ENCODE results near the gene SRPX. TPM values are rescaled to one million over a fixed set of nuclear protein-coding genes. Genes with fewer than 3 reads are reported as not detected.

SRPX gene
- total RNA-seq, 1 donor from 2014 or later = not detected

DNA sequence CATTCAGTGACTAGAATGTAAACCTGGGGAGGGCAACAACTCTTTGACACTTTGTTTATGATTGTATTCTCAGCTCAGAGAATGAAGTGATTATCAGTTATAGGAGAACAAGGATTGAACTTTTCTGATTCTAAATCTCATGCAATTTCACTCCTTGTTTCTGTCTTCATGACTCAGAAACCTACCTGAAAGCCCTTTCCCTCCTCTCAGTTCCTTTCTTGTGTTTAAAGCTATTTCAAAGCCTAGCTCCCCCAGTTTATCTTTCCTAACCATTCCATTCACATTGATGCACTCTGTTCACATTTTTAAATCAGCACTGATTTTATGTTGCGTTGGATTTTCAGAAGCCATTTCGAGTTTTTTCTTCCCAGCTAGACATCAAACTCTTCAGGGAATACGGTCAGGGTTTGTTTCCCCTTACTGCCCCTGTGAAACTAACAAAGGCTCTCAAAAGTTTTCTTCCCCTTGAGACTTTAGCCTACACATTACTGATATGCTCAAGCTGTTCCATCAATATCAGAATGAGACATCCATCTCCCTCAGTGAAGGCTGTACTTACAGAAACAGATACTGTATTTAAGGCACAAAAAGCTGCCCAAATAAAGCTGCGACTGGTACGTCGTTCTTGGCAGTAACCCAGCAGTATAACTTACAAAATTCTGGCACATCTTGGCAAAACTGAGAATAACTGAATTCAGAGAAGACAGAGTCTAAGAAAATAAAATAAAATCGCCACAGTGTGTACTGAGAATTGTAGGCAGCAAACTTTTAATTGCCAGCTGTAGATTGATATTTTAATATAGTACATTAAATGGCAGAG lies 31.0 kb downstream of the SRPX start:
- H3K27ac Mint-ChIP-seq = no peak overlapping the region
- H3K9me3 Mint-ChIP-seq = no peaks in the 10 kb centered on the region
- no peaks in the 10 kb centered on the region for H3K4me1 Mint-ChIP-seq (ENCODE audit: low read depth)
- no peak overlapping the region for H3K4me3 Mint-ChIP-seq (ENCODE audit: low read depth)
- H3K27me3 Mint-ChIP-seq (ENCODE audit: low read depth) = peaks cover 2% of the 10 kb centered on the region
- intact Hi-C loops (cut with micrococcal nuclease) = no loop called here
- no peaks in the 10 kb centered on the region for H3K36me3 Mint-ChIP-seq (ENCODE audit: low read depth)
- DNase-seq (ENCODE audit: low spot score) = no peak

DNA sequence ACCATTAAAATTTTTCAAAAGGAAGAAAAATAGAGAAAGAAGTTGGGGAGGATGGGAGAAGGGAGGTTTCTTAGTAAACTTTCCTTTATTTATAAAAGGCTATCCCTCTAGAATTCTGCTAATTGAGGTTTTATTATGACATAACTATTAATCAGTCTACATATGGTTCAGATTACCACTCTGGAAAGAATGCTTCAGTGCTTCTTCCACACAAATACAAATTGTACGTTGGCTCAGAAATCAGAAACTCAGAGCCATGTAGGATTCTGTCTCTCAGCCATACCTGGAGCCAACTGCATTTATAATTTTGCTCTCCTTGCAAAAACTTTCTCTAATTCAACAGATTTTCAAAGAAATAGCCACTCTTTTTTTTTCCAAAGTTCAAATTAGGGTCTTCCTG lies 37.1 kb downstream of the SRPX start:
- H3K9me3 Mint-ChIP-seq = no peaks in the 10 kb centered on the region
- intact Hi-C loops (cut with micrococcal nuclease) = no loop called here
- no peaks in the 10 kb centered on the region for H3K4me1 Mint-ChIP-seq (ENCODE audit: low read depth)
- H3K4me3 Mint-ChIP-seq (ENCODE audit: low read depth) = no peak overlapping the region
- H3K27ac Mint-ChIP-seq = no peak overlapping the region
- H3K27me3 Mint-ChIP-seq (ENCODE audit: low read depth) = peaks cover 6% of the 10 kb centered on the region
- H3K36me3 Mint-ChIP-seq (ENCODE audit: low read depth) = no peaks in the 10 kb centered on the region
- no peak for DNase-seq (ENCODE audit: low spot score)

GRCh38 chrX:38181357-38181756 lies 39.3 kb downstream of the SRPX start:
- Mint-ChIP-seq H3K36me3 (ENCODE audit: low read depth) (no peaks in the 10 kb centered on the region), H3K4me3 (ENCODE audit: low read depth) (no peak overlapping the region), H3K27ac (no peak overlapping the region), H3K9me3 (no peaks in the 10 kb centered on the region), H3K27me3 (ENCODE audit: low read depth) (peaks cover 6% of the 10 kb centered on the region), H3K4me1 (ENCODE audit: low read depth) (no peaks in the 10 kb centered on the region)
- DNase-seq (ENCODE audit: low spot score) = no peak
- intact Hi-C loops (cut with micrococcal nuclease) = no loop called here

DNA sequence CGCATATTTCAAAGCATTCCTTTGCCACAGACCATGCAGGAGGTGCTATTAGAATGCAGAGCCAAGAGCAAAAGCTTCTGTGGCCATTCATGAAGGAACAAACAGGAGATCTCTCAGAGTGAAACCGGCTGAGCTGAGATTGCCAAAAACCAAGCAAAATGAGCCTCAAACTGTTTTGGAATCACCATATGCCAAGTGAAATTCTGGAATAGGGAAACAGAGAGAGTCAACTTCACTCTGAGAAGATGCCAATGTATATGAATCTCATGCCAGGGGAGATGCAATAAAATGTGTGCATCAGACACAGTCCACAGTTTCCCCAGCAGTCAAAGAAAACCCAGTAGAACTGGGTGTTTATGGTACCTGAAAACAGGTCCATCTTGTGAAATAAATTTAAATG lies 42.3 kb downstream of the SRPX start:
- Mint-ChIP-seq H3K4me1 (ENCODE audit: low read depth) (no peaks in the 10 kb centered on the region), H3K9me3 (no peaks in the 10 kb centered on the region), H3K27me3 (ENCODE audit: low read depth) (peaks cover 4% of the 10 kb centered on the region), H3K4me3 (ENCODE audit: low read depth) (no peak overlapping the region), H3K36me3 (ENCODE audit: low read depth) (no peaks in the 10 kb centered on the region), H3K27ac (no peak overlapping the region)
- intact Hi-C loops (cut with micrococcal nuclease) = no loop called here
- DNase-seq (ENCODE audit: low spot score) = no peak

DNA sequence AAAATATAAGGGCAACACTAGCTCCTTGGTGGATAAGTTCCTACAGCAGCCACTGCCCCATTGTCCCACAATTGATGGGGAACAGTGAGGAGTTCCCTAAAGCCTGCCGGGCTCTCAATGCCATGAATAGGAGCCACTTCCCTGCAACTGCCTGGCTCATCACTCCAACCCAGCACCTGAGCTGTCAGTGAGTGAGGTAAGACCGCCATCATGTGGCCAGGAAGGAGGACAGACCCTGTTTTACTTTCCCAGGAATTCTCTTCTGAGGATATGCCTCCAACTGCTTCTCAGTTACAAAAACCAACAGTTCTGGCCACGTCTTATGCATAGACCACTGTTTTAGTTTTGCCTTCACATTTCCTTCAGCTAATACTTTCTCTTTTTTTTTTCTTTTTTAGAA lies 45.5 kb downstream of the SRPX start:
- DNase-seq (ENCODE audit: low spot score) = no peak
- H3K4me1 Mint-ChIP-seq (ENCODE audit: low read depth) = no peaks in the 10 kb centered on the region
- H3K27ac Mint-ChIP-seq = no peak overlapping the region
- H3K27me3 Mint-ChIP-seq (ENCODE audit: low read depth) = peaks cover under 1% of the 10 kb centered on the region
- H3K4me3 Mint-ChIP-seq (ENCODE audit: low read depth) = no peak overlapping the region
- no peaks in the 10 kb centered on the region for H3K9me3 Mint-ChIP-seq
- no peaks in the 10 kb centered on the region for H3K36me3 Mint-ChIP-seq (ENCODE audit: low read depth)
- intact Hi-C loops (cut with micrococcal nuclease) = no loop called here

DNA sequence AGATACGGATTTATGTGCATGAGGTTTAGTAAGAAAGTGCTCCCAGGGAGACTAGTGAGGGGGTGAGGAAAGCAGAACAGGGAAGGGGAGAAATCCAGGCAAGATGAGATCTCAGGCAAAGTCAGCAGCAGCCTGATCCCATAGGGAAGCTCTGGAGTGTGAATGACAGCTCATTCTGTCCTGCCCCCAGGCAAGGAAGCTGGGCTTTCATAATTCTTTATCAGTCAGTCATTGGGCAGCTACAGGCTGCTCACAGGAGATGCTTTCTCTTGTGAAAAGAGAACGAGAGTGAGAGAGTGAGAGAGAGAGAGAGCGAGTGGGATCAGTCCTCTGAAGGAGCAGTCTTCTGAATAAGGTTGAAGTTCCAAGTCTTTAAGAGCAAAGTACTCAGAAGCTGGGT lies 48.1 kb downstream of the SRPX start:
- intact Hi-C loops (cut with micrococcal nuclease) = no loop called here
- H3K4me1 Mint-ChIP-seq (ENCODE audit: low read depth) = no peaks in the 10 kb centered on the region

GRCh38 chrX:38170556-38170955 lies 50.1 kb downstream of the SRPX start:
- H3K4me1 Mint-ChIP-seq (ENCODE audit: low read depth) = no peaks in the 10 kb centered on the region

More for the DNA sequence above, 48.1 kb downstream of the SRPX start:
- no peak for DNase-seq (ENCODE audit: low spot score)
- Mint-ChIP-seq H3K9me3 (no peaks in the 10 kb centered on the region), H3K27ac (no peak overlapping the region), H3K4me3 (ENCODE audit: low read depth) (no peak overlapping the region), H3K27me3 (ENCODE audit: low read depth) (no peaks in the 10 kb centered on the region), H3K36me3 (ENCODE audit: low read depth) (no peaks in the 10 kb centered on the region)

GRCh38 chrX:38166478-38167083 lies 54.1 kb downstream of the SRPX start:
- DNase-seq (ENCODE audit: low spot score) = no peak
- Mint-ChIP-seq H3K27ac (no peak overlapping the region), H3K4me3 (ENCODE audit: low read depth) (no peak overlapping the region)

More at GRCh38 chrX:38170556-38170955, 50.1 kb downstream of the SRPX start:
- no peaks in the 10 kb centered on the region for H3K27me3 Mint-ChIP-seq (ENCODE audit: low read depth)
- no peak overlapping the region for H3K4me3 Mint-ChIP-seq (ENCODE audit: low read depth)
- H3K9me3 Mint-ChIP-seq = no peaks in the 10 kb centered on the region
- DNase-seq (ENCODE audit: low spot score) = no peak
- H3K36me3 Mint-ChIP-seq (ENCODE audit: low read depth) = no peaks in the 10 kb centered on the region
- intact Hi-C loops (cut with micrococcal nuclease) = no loop called here
- H3K27ac Mint-ChIP-seq = no peak overlapping the region

GRCh38 chrX:38165023-38165422 lies 55.6 kb downstream of the SRPX start:
- H3K27ac Mint-ChIP-seq = no peak overlapping the region
- no peak for DNase-seq (ENCODE audit: low spot score)
- H3K9me3 Mint-ChIP-seq = no peaks in the 10 kb centered on the region
- no peak overlapping the region for H3K4me3 Mint-ChIP-seq (ENCODE audit: low read depth)
- H3K36me3 Mint-ChIP-seq (ENCODE audit: low read depth) = no peaks in the 10 kb centered on the region
- no peaks in the 10 kb centered on the region for H3K4me1 Mint-ChIP-seq (ENCODE audit: low read depth)
- no peaks in the 10 kb centered on the region for H3K27me3 Mint-ChIP-seq (ENCODE audit: low read depth)
- intact Hi-C loops (cut with micrococcal nuclease) = loop anchor here (5.0 kb wide), 1 partner anchor 423 kb away; no protein-coding TSS in a partner anchor

More at GRCh38 chrX:38166478-38167083, 54.1 kb downstream of the SRPX start:
- H3K36me3 Mint-ChIP-seq (ENCODE audit: low read depth) = no peaks in the 10 kb centered on the region
- no peaks in the 10 kb centered on the region for H3K9me3 Mint-ChIP-seq
- intact Hi-C loops (cut with micrococcal nuclease) = loop anchor here (1.0 to 5.0 kb wide), 2 partner anchors 240 to 424 kb away; no protein-coding TSS in a partner anchor
- no peaks in the 10 kb centered on the region for H3K4me1 Mint-ChIP-seq (ENCODE audit: low read depth)
- H3K27me3 Mint-ChIP-seq (ENCODE audit: low read depth) = no peaks in the 10 kb centered on the region

GRCh38 chrX:38163193-38163592 lies 57.5 kb downstream of the SRPX start:
- no peaks in the 10 kb centered on the region for H3K4me1 Mint-ChIP-seq (ENCODE audit: low read depth)
- no peak overlapping the region for H3K27ac Mint-ChIP-seq
- H3K27me3 Mint-ChIP-seq (ENCODE audit: low read depth) = no peaks in the 10 kb centered on the region
- no peaks in the 10 kb centered on the region for H3K9me3 Mint-ChIP-seq
- no peak overlapping the region for H3K4me3 Mint-ChIP-seq (ENCODE audit: low read depth)
- no peak for DNase-seq (ENCODE audit: low spot score)
- intact Hi-C loops (cut with micrococcal nuclease) = no loop called here
- H3K36me3 Mint-ChIP-seq (ENCODE audit: low read depth) = no peaks in the 10 kb centered on the region

- Mint-ChIP-seq H3K27me3 (ENCODE audit: low read depth) (peaks cover 3% of the 10 kb centered on the region), H3K4me1 (ENCODE audit: low read depth) (no peaks in the 10 kb centered on the region), H3K4me3 (ENCODE audit: low read depth) (no peak overlapping the region), H3K36me3 (ENCODE audit: low read depth) (no peaks in the 10 kb centered on the region), H3K9me3 (no peaks in the 10 kb centered on the region), H3K27ac (no peak overlapping the region)
- no peak for DNase-seq (ENCODE audit: low spot score)
- intact Hi-C loops (cut with micrococcal nuclease) = no loop called here
Observed at GRCh38 chrX:38156838-38157237, 63.8 kb downstream of the SRPX start.

DNA sequence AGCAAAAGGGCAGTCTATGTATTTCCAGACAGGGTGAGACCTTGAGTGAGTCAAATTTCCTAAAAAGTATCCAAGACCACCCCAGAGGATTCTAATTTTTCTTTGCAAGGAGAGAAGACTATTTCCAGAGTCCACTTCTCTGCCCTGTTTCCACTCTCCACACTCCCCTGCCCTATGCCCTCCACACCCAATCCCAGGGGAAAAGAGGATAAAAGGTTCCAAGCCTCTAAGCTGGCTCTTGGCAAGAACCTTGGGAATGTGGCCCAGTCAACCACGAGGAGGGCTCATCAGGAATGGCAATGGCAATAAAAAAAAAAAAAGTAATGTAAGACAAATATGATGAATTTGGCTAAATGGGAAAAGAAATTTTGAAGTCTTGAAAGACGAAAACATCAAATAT lies 65.9 kb downstream of the SRPX start:
- H3K4me1 Mint-ChIP-seq (ENCODE audit: low read depth) = no peaks in the 10 kb centered on the region

GRCh38 chrX:38154340-38154739 lies 66.3 kb downstream of the SRPX start:
- H3K4me1 Mint-ChIP-seq (ENCODE audit: low read depth) = no peaks in the 10 kb centered on the region
- H3K27ac Mint-ChIP-seq = no peak overlapping the region
- no peaks in the 10 kb centered on the region for H3K36me3 Mint-ChIP-seq (ENCODE audit: low read depth)
- peaks cover 3% of the 10 kb centered on the region for H3K27me3 Mint-ChIP-seq (ENCODE audit: low read depth)
- H3K9me3 Mint-ChIP-seq = no peaks in the 10 kb centered on the region
- DNase-seq (ENCODE audit: low spot score) = no peak
- H3K4me3 Mint-ChIP-seq (ENCODE audit: low read depth) = no peak overlapping the region
- intact Hi-C loops (cut with micrococcal nuclease) = no loop called here

More for the DNA sequence above, 65.9 kb downstream of the SRPX start:
- H3K27ac Mint-ChIP-seq = no peak overlapping the region
- intact Hi-C loops (cut with micrococcal nuclease) = no loop called here
- H3K9me3 Mint-ChIP-seq = no peaks in the 10 kb centered on the region
- no peak for DNase-seq (ENCODE audit: low spot score)
- H3K36me3 Mint-ChIP-seq (ENCODE audit: low read depth) = no peaks in the 10 kb centered on the region
- no peak overlapping the region for H3K4me3 Mint-ChIP-seq (ENCODE audit: low read depth)
- peaks cover 3% of the 10 kb centered on the region for H3K27me3 Mint-ChIP-seq (ENCODE audit: low read depth)

Measured in activated T-helper 2 cell treated with anti-CD3 and anti-CD28 coated beads, Interferon-gamma antibody, Interleukin-2, Interleukin-4, amounts not matched to agents 10 μg/mL and 5 μg/mL and 100 μg/mL, durations not matched to agents 14 hours and 24 hours and 36 hours (primary cell).